Ovary (tissue), 9 donors: ENCODE data around the gene BRINP3. TPM values are rescaled to one million over a fixed set of nuclear protein-coding genes. Genes with fewer than 3 reads are reported as not detected.

Experiments
- DNase-seq, 5 donors: peaks; one replicate each; pipeline ENCODE4 v3.0.0-alpha.2; 2019 to 2020
- H3K27ac ChIP-seq, 2 donors: fragments of 200-600 bp; one replicate each; pipeline versions ENCODE4 v1.5.1 to v1.8.0; 2019 to 2022
- H3K27me3 ChIP-seq: fragments of 200-600 bp; one replicate; pipeline ENCODE4 v1.8.0; 2022
- H3K36me3 ChIP-seq: fragments of 200-600 bp; sonication (generic); one replicate; pipeline ENCODE4 v1.5.1; 2019
- H3K4me1 ChIP-seq: one replicate; pipeline ENCODE4 v1.8.1; 2013; ENCODE audit warnings: mild to moderate bottlenecking, moderate library complexity; ENCODE audit not compliant: insufficient read depth
- H3K4me3 ChIP-seq: fragments of 200-600 bp; sonication (generic); one replicate; pipeline ENCODE4 v1.5.1; 2017
- H3K9me3 ChIP-seq, 2 donors: fragments of 200-600 bp in 1 of 2; sonication (generic) in 1 of 2; one replicate each; pipeline versions ENCODE4 v1.5.1 to v1.8.1; 2013 to 2019; ENCODE audit warnings: mild to moderate bottlenecking in 1 of 2, moderate library complexity in 1 of 2
- EP300 ChIP-seq: sonication (generic); formaldehyde crosslinking; IDR thresholded peaks from one replicate; pipeline ENCODE4 v1.6.1; 2017; ENCODE audit warnings: antibody characterized with exemption
- POLR2A ChIP-seq: fragments of 450-650 bp; IDR thresholded peaks from one replicate; pipeline ENCODE4 v1.6.1; 2017; ENCODE audit warnings: antibody characterized with exemption, mild to moderate bottlenecking, moderate library complexity
- WGBS, 3 donors: extraction: QIAGEN DNeasy Blood & Tissue Kit in 1 of 3; methylation state at CpG; one replicate each; pipeline versions ENCODE4 v1.1.5 to v1.1.7; 2013 to 2017; 5-methylcytosine and 5-hydroxymethylcytosine counted together
- intact Hi-C, 4 donors: fragments of 100-400 bp; cut with DNase I; formaldehyde crosslinking; loops; one replicate each; pipeline versions ENCODE4 v1.11.0 to v1.15.1; 2022 to 2023
- polyA plus RNA-seq, 2 donors: library from polyadenylated mRNA; stranded (reverse); fragments of 200-250 nt in 1 of 2; fragments of 350-450 nt in 1 of 2; fragmentation: Illumina TruSeq in 1 of 2; extraction: RNeasy Lipid Tissue Mini Kit (QIAGEN cat#74804) in 1 of 2; gene quantifications; one replicate each; pipeline ENCODE4 v1.2.3, GENCODE V29; 2013 to 2014
- total RNA-seq, 7 donors: library from RNA; depleted of rRNA in 2 of 7; stranded (reverse); fragments of >200 nt in 2 of 7; fragmentation: NEBNext Ultra II Directional in 3 of 7; extraction: Animal tissue kit (Norgen Biotek cat#: 25700) in 3 of 7; gene quantifications; one replicate each; pipeline versions ENCODE4 v1.1.0 to v1.2.4, GENCODE V29; 2016 to 2023
- TF ChIP-seq, protein P1 (sequence below), 3 donors: fragments of 450-650 bp in 2 of 3; fragments of 200-600 bp in 1 of 3; IDR thresholded peaks; one replicate each; pipeline versions ENCODE4 v1.5.1 to v1.8.0; 2016 to 2022; ENCODE audit warnings: antibody characterized with exemption in 3 of 3, mild to moderate bottlenecking in 1 of 3
- donor health status: DM: no; HTN: no; CAD: no; lungs with moderate emphysema.
- donor health status: DM: no; HTN: no; CAD: no.
- donor health status: Bipolar disorder and iron deficiency.
- donor health status: DM: yes; HTN: yes; CAD: no.
- donor health status: DM: no; HTN: no; CAD: no.
- donor health status: DM: yes; HTN: yes; CAD: no.

BRINP3 gene
- total and polyA plus RNA-seq, 9 donors = 0.08 to 0.52 (median 0.23) TPM; not detected in 5

DNA sequence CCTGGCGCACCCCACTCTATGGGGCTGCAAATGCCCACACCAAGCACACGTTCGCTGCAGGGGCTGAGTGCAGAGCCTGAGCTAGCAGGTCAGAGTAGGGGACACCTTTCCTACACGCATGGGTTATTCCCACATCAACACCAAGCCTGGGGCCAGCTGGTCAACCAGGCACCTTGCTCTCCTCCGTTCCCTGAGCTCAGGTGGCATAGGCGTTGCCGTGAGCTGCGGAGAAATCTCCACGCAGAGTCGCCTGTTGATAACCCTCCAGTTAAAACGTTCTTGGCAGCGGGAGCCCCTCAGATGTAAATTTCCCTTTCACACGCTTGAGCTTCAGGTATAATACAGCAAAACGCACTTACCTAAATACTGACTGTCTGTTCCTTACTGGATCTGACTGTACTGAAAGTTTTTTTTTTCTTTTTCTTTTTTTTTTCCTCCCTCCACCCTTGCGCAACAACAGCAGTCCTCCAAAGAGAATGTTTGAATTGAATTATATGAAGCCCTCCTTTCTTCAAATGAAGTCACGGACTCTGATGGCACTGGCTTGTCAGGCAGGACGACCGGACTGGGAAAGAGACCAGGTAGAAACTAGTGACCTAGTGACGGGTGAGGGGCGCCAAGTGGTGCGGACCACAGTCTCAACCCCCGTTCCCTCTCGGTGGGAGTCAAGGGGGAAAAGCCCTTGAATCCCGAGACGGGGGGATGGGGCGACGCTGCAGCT, 2.1 kb downstream of the BRINP3 start:
- no peaks in the 10 kb centered on the region for H3K36me3 ChIP-seq
- WGBS, 3 donors = 3 to 6% (median 4%) methylated on average over 27 of the region's 27 CpGs
- TF ChIP-seq, protein P1, sequence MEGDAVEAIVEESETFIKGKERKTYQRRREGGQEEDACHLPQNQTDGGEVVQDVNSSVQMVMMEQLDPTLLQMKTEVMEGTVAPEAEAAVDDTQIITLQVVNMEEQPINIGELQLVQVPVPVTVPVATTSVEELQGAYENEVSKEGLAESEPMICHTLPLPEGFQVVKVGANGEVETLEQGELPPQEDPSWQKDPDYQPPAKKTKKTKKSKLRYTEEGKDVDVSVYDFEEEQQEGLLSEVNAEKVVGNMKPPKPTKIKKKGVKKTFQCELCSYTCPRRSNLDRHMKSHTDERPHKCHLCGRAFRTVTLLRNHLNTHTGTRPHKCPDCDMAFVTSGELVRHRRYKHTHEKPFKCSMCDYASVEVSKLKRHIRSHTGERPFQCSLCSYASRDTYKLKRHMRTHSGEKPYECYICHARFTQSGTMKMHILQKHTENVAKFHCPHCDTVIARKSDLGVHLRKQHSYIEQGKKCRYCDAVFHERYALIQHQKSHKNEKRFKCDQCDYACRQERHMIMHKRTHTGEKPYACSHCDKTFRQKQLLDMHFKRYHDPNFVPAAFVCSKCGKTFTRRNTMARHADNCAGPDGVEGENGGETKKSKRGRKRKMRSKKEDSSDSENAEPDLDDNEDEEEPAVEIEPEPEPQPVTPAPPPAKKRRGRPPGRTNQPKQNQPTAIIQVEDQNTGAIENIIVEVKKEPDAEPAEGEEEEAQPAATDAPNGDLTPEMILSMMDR (IDR thresholded peaks at IDR 0.05) = no peak
- no peak for TF ChIP-seq POLR2A
- TF ChIP-seq EP300 = no peak
- DNase-seq = no peak
- no peaks in the 10 kb centered on the region for H3K4me1 ChIP-seq
- H3K27me3 ChIP-seq = no peaks in the 10 kb centered on the region
- no peak overlapping the region for H3K27ac ChIP-seq
- H3K4me3 ChIP-seq = peak overlapping the region; percentile 13
- intact Hi-C loops = no loop called here
- no peaks in the 10 kb centered on the region for H3K9me3 ChIP-seq

DNA sequence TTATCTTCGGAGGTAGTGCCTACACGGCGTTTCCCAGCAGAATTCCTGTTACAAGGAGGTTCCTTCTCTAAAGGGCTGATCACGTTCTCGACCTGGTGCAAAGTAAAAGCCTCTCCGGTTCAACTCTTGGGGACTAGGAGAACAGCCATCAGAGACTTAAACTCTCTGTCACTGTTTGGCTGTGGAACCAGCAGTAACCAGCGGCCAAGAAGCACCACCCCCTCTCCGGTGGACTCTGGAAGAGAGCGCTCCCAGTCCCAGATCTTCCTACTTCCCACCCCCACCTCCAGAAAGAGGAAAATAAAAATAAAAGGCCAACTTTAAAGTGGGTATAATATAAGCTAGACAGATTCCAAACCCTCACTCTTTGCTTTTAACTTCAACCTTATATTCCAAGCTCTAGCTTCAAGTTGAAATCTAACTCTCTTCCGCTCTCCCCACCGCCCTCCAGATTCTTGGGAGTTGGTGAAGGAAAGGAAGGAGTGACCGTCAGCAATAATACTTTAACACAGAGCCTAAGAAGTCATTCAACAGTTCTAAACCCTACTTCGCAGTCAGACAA, 2.9 kb downstream of the BRINP3 start:
- intact Hi-C loops = loop anchor here in 1 of 4 donors (5.0 kb wide), 1 partner anchor 1647 kb away; no protein-coding TSS in a partner anchor
- no peak for TF ChIP-seq EP300
- no peak for TF ChIP-seq POLR2A
- TF ChIP-seq, protein P1 (IDR thresholded peaks at IDR 0.05) = no peak
- Histone ChIP-seq H3K9me3 (no peaks in the 10 kb centered on the region), H3K27me3 (no peaks in the 10 kb centered on the region), H3K36me3 (no peaks in the 10 kb centered on the region), H3K4me1 (no peaks in the 10 kb centered on the region), H3K4me3 (no peak overlapping the region), H3K27ac (no peak overlapping the region)
- DNase-seq = no peak
- WGBS, 3 donors = 39 to 46% (median 41%) methylated on average over 13 of the region's 13 CpGs

DNA sequence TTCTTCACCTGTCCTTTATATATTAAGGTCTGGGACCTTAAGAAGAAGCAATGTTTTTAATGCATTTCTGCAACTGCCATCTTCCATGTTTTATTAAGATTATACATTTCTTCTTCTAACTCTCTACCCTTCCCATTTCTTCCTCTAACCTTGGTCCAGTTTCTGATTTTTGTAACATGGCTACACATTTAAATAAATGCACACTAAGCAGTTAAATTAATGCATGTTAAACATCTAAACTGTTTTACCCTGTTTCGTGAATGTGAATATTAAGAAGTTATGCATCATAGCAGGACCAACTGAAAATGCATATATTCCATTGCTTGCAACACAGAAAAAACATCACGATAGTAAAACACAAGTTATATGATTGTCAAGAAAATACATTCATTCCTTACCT, 3.7 kb downstream of the BRINP3 start:
- no peaks in the 10 kb centered on the region for H3K36me3 ChIP-seq
- H3K27me3 ChIP-seq = no peaks in the 10 kb centered on the region
- no peak overlapping the region for H3K4me3 ChIP-seq
- H3K27ac ChIP-seq = no peak overlapping the region
- intact Hi-C loops = loop anchor here in 1 of 4 donors (5.0 kb wide), 1 partner anchor 1647 kb away; no protein-coding TSS in a partner anchor
- WGBS, 3 donors = 85 to 91% (median 89%) methylated on average over 2 of the region's 2 CpGs
- H3K4me1 ChIP-seq = no peaks in the 10 kb centered on the region
- no peak for DNase-seq
- TF ChIP-seq POLR2A (no peak), EP300 (no peak)
- TF ChIP-seq, protein P1 (IDR thresholded peaks at IDR 0.05) = no peak
- no peaks in the 10 kb centered on the region for H3K9me3 ChIP-seq

DNA sequence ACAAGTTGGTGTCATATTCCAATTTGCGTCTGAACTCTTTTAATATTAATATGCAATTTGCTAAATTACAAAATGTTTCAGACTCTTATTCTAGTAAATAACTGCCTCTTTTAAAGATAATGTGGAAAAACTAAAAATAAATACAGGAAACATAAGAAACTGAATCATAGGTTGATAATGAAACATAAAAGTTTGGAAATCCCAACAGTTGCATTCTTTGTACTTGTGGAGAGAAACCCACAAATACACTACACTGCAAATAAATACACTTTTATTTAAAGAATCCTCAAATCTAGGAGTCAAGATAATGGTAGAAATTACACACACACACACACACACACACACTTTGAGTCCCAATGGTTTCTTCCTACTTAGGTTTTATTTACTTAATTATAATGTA, 5.2 kb downstream of the BRINP3 start:
- Histone ChIP-seq H3K36me3 (no peaks in the 10 kb centered on the region), H3K27me3 (no peaks in the 10 kb centered on the region), H3K4me3 (no peak overlapping the region), H3K4me1 (no peaks in the 10 kb centered on the region), H3K27ac (no peak overlapping the region), H3K9me3 (no peaks in the 10 kb centered on the region)
- DNase-seq = no peak
- intact Hi-C loops = loop anchor here in 1 of 4 donors (5.0 kb wide), 1 partner anchor 1645 kb away; no protein-coding TSS in a partner anchor
- 31 to 53% (median 38%) methylated on average over 1 of the region's 1 CpG for WGBS, 3 donors
- TF ChIP-seq EP300 (no peak), POLR2A (no peak)
- TF ChIP-seq, protein P1 (IDR thresholded peaks at IDR 0.05) = no peak
